Choroid plexus epithelial cell (primary cell): ENCODE results near the gene ABL2.
"Not testable (repeated sequence)": the region's sequence is repeated elsewhere in the genome, so short reads cannot be mapped to it uniquely, and the experiment has no call there.

ENCODE experiments used
- DNase-seq: peaks from one replicate; pipeline ENCODE4 v3.0.0-alpha.2; 2010; ENCODE audit warnings: low read depth
- H3K4me3 ChIP-seq: 2 replicates; pipeline ENCODE4 v1.5.1; 2011; ENCODE audit warnings: low read depth, mild to moderate bottlenecking, control low read depth, low read length, moderate library complexity
- CTCF ChIP-seq: conservative IDR thresholded peaks from 2 replicates; pipeline ENCODE4 v1.5.1; 2011; ENCODE audit warnings: low read depth, mild to moderate bottlenecking, control low read depth, inconsistent platforms, low read length, moderate library complexity

Gene ABL2

DNA sequence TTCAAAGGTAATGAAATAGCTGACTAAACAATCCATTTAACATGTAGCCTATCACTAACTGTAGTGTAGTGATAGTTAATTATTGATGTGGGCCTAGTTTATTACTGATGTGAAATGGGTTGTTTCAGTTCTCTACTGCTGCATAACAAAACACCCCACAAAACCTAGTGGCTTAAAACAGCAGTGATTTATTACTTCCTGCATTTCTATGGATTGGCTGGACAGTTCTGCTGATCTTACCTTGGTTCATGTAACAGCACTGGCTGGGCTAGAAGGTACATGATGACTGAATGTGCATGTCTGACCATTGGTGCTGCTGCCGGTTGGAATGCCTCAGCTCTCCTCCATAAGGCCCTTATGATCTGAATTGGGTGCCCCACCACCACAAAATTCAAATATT, 5.4 kb upstream of the ABL2 start:
- DNase-seq, result no peak
- no peak overlapping the region for H3K4me3 ChIP-seq
- TF ChIP-seq CTCF, result no peak

DNA sequence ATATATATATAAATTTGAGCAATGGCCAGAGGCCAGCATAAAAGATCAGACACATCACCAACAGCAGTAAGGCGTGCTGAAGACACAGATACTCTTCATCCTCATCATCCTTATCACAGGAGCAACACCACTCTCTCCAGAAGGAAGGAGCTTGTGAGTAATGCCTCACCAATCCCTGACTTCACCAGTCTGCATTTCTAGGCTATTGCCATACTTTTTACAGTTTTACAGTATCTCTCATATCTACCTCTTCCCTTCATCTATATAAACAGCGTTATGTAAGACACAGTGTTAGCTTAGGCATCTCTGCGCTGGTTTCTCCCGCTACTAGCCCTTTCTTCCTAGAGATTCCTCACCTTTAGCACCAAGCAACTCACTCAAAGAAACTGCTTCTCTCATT, 2.4 kb upstream of the ABL2 start:
- no peak overlapping the region for H3K4me3 ChIP-seq
- DNase-seq, result peak; percentile 42
- TF ChIP-seq CTCF, result no peak

- DNase-seq, result no peak
- H3K4me3 ChIP-seq, result no peak overlapping the region
- no peak for TF ChIP-seq CTCF
Measured at GRCh38 chr1:179230721-179231120, 1.2 kb upstream of the ABL2 start.

DNA sequence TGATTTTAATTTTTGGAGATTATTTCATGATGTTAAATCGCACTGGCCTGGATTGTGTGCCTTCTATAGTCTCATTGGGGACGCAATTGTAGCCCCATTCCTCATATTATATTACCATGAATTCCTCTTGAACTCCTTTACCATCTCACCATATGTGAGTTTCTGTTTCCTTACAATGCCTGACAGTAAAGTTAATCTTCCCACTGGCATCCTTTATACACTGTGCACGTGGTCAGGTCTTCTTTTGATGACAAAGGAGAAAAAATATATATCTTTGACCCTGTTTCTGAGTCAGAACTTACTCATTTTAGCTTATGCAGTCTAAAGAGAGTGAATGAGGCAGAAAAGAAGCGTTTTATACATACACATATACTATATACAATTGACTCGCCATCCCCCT, 774 bp upstream of the ABL2 start:
- no peak for TF ChIP-seq CTCF
- DNase-seq, result peak; percentile 62
- peak overlapping the region; percentile 84 for H3K4me3 ChIP-seq

GRCh38 chr1:179228783-179229213, 679 bp downstream of the ABL2 start:
- TF ChIP-seq CTCF, result no peak
- no peak for DNase-seq
- peak overlapping the region; percentile 84 for H3K4me3 ChIP-seq

DNA sequence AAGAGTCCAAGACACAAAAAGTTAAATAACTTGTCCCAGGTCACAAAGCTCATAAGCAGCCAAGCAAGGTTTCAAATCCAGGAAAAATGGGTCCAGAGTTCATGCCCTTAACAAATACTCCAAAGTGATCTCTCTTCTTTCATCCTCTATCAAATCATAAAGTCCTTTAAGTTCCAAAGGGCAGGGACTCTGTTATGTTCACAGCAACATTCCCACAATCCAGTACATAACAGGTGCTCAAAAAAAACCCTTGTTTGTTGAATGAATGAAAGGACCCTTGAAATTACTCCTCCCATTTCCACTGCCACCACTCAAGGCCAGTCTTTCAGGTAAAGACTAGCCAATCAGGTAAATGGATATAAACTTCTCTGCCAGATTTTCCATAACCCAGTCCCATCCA, 2.7 kb downstream of the ABL2 start:
- TF ChIP-seq CTCF, result no peak
- no peak for DNase-seq
- no peak overlapping the region for H3K4me3 ChIP-seq

DNA sequence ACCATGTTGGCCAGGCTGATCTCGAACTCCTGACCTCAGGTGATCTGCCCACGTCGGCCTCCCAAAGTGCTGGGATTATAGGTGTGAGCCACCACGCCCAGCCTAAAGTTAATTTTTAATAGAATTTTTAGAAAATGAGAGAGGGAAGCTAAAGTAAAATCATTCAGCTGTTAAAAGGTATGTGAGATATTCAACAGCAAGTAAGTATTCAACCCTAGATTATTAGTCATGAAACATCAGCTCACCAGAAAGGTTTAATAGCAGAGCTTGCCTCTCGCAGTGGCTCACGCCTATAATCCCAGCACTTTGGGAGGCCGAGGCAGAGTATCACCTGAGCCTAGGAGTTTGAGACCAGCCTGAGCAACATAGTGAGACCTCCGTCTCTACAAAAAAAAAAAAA, 5.0 kb downstream of the ABL2 start:
- DNase-seq, H3K4me3 ChIP-seq: not testable (repeated sequence)

GRCh38 chr1:179221121-179221520, 8.4 kb downstream of the ABL2 start:
- DNase-seq, H3K4me3 ChIP-seq: not testable (repeated sequence)
